ENCODE data around the gene ZNF436. TPM values are rescaled to one million over a fixed set of nuclear protein-coding genes. Genes with fewer than 3 reads are reported as not detected.

The ZNF436 gene
- total RNA-seq, 2 experiments from 2014 or later: 3.7 to 4.0 TPM

DNA sequence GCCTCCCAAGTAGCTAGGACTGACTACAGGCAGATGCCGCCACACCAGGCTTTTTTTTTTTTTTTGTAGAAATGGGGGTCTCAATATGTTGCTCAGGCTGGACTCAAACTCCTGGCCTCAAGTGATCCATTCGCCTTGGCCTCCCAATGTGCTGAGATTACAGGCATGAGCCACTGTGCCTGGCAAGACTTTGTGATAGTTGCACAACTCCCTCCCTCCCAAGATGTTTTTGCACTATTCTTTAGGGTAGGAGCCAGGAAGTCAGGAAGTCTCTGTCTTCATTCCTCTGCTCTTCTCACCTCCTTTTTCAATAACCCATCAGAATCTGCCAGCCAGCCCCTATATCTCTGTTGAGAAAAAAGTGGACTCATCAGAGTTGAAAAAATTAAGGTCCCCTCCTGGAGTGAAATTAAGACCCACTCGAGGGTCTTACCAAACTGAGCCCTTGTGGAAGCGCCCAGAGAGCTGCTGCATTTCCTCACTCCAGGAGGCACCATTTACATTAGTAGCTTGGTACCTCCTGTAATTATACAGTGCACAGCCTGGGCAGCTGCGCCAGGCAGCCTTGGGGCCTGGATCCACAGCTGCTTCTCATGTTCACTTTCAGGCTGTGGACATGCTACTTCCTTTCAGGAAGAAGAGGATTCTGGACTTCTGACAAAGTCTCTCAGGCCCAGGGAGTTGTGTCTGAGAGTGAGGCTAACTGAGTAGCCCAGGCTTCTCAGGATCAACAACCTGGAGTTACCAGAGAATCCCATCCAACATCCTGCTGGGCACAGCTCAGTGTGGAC lies 30.9 kb upstream of the ZNF436 start:
- Histone ChIP-seq H3K4me3 (ENCODE audit: low read length) (no peak overlapping the region), H3K9me3 (ENCODE audit: control insufficient read depth in 1 of 2, insufficient read depth in 1 of 2, low read length in 2 of 2) (no peaks in the 10 kb centered on the region), H3K27ac (ENCODE audit: low read depth in 1 of 2, low read length in 2 of 2) (no peak overlapping the region), H3K27me3 (ENCODE audit: control insufficient read depth in 1 of 2, insufficient read depth in 2 of 2, low read length in 2 of 2) (no peaks in the 10 kb centered on the region), H3K36me3 (ENCODE audit: insufficient read depth, low read length) (no peaks in the 10 kb centered on the region), H3K4me1 (ENCODE audit: insufficient read depth, low read length) (peaks cover 12% of the 10 kb centered on the region)
- Mint-ChIP-seq H3K27me3 (no peaks in the 10 kb centered on the region), H3K9me3 (no peaks in the 10 kb centered on the region), H3K36me3 (ENCODE audit: low read depth) (peaks cover 55% of the 10 kb centered on the region), H3K4me1 (ENCODE audit: low read depth) (peaks cover 10% of the 10 kb centered on the region), H3K4me3 (no peak overlapping the region), H3K27ac (no peak overlapping the region)
- ChIA-PET CTCF (interaction anchor here (1.4 kb wide), 1 partner anchor 21 kb away, joined by 3 read pairs; no protein-coding TSS in a partner anchor), POLR2A (no interaction called here)
- TF ChIP-seq, protein P1, sequence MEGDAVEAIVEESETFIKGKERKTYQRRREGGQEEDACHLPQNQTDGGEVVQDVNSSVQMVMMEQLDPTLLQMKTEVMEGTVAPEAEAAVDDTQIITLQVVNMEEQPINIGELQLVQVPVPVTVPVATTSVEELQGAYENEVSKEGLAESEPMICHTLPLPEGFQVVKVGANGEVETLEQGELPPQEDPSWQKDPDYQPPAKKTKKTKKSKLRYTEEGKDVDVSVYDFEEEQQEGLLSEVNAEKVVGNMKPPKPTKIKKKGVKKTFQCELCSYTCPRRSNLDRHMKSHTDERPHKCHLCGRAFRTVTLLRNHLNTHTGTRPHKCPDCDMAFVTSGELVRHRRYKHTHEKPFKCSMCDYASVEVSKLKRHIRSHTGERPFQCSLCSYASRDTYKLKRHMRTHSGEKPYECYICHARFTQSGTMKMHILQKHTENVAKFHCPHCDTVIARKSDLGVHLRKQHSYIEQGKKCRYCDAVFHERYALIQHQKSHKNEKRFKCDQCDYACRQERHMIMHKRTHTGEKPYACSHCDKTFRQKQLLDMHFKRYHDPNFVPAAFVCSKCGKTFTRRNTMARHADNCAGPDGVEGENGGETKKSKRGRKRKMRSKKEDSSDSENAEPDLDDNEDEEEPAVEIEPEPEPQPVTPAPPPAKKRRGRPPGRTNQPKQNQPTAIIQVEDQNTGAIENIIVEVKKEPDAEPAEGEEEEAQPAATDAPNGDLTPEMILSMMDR (IDR thresholded peaks at IDR 0.05): no peak
- ATAC-seq (ENCODE audit: poor library complexity) (no peak), DNase-seq (no peak)
- intact Hi-C loops (cut with DNase I, micrococcal nuclease): loop anchor here (5.0 kb wide), 4 partner anchors 58 to 303 kb away; partner anchors contain the start of genes HNRNPR (in 1 of the 2) and HTR1D (in 1 of the 2)

DNA sequence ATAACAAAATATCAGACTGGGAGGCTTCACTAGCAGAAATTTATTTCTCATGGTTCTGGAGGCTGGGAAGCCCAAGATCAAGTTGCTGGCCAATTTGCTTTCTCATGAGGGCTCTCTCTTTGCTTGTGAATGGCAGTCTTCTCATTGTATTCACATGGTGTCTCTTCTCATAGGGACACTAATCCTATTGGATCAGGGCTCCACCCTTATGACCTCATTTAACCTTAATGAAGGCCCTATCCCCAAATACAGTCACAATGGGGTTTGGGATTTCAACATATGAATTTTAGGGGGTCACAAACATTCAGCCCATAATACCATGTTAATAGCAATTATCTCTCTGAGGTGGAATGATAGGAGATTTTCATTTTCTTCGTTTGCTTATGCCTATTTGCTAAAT lies 29.6 kb upstream of the ZNF436 start:
- TF ChIP-seq, protein P1 (IDR thresholded peaks at IDR 0.05): no peak
- DNase-seq: no peak
- no peak overlapping the region for H3K27ac ChIP-seq (ENCODE audit: low read depth in 1 of 2, low read length in 2 of 2)
- no peaks in the 10 kb centered on the region for H3K9me3 ChIP-seq (ENCODE audit: control insufficient read depth in 1 of 2, insufficient read depth in 1 of 2, low read length in 2 of 2)
- Mint-ChIP-seq H3K4me3 (no peak overlapping the region), H3K9me3 (no peaks in the 10 kb centered on the region), H3K36me3 (ENCODE audit: low read depth) (peaks cover 67% of the 10 kb centered on the region), H3K4me1 (ENCODE audit: low read depth) (peaks cover 8% of the 10 kb centered on the region), H3K27ac (no peak overlapping the region), H3K27me3 (no peaks in the 10 kb centered on the region)
- peaks cover 7% of the 10 kb centered on the region for H3K4me1 ChIP-seq (ENCODE audit: insufficient read depth, low read length)
- ATAC-seq (ENCODE audit: poor library complexity): no peak
- ChIA-PET POLR2A (no interaction called here), CTCF (no interaction called here)
- no peaks in the 10 kb centered on the region for H3K27me3 ChIP-seq (ENCODE audit: control insufficient read depth in 1 of 2, insufficient read depth in 2 of 2, low read length in 2 of 2)
- intact Hi-C loops (cut with DNase I, micrococcal nuclease): no loop called here
- no peak overlapping the region for H3K4me3 ChIP-seq (ENCODE audit: low read length)
- no peaks in the 10 kb centered on the region for H3K36me3 ChIP-seq (ENCODE audit: insufficient read depth, low read length)

DNA sequence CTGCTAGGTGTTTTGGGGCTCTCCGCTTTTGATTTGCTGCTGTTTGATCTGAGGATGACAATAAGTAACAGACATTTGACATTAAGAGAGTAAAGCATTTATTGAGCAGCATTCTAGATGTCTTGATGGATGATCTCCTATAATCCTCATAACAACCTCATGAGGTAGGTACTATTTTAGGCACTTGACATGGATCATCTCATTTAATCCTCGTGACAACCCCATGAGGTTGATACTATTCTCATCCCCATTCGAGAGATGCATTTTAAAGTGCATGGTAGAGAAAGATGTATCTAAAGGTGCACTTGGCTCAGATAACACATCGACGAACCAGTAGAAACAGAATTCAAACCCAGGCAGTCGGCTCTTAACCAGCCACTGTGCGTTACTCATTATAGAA lies 28.3 kb upstream of the ZNF436 start:
- H3K4me1 Mint-ChIP-seq (ENCODE audit: low read depth): no peaks in the 10 kb centered on the region

More for the DNA sequence above, 28.3 kb upstream of the ZNF436 start:
- no peak overlapping the region for H3K4me3 ChIP-seq (ENCODE audit: low read length)
- no peaks in the 10 kb centered on the region for H3K27me3 Mint-ChIP-seq
- ChIA-PET POLR2A (no interaction called here), CTCF (no interaction called here)
- peaks cover 64% of the 10 kb centered on the region for H3K36me3 Mint-ChIP-seq (ENCODE audit: low read depth)
- intact Hi-C loops (cut with DNase I, micrococcal nuclease): no loop called here
- H3K36me3 ChIP-seq (ENCODE audit: insufficient read depth, low read length): no peaks in the 10 kb centered on the region
- TF ChIP-seq, protein P1 (IDR thresholded peaks at IDR 0.05): no peak
- no peaks in the 10 kb centered on the region for H3K27me3 ChIP-seq (ENCODE audit: control insufficient read depth in 1 of 2, insufficient read depth in 2 of 2, low read length in 2 of 2)
- no peak for DNase-seq
- H3K27ac Mint-ChIP-seq: no peak overlapping the region
- H3K4me3 Mint-ChIP-seq: no peak overlapping the region
- no peak overlapping the region for H3K27ac ChIP-seq (ENCODE audit: low read depth in 1 of 2, low read length in 2 of 2)
- no peaks in the 10 kb centered on the region for H3K4me1 ChIP-seq (ENCODE audit: insufficient read depth, low read length)
- ATAC-seq (ENCODE audit: poor library complexity): no peak
- H3K9me3 ChIP-seq (ENCODE audit: control insufficient read depth in 1 of 2, insufficient read depth in 1 of 2, low read length in 2 of 2): no peaks in the 10 kb centered on the region
- no peaks in the 10 kb centered on the region for H3K9me3 Mint-ChIP-seq

Data from CD4-positive, alpha-beta T cell (primary cell).